ENCODE measurements around the gene ARHGAP26.
A peak's percentile ranks its signal among the peaks of the same experiment; 100 is the strongest.

Gene ARHGAP26

DNA sequence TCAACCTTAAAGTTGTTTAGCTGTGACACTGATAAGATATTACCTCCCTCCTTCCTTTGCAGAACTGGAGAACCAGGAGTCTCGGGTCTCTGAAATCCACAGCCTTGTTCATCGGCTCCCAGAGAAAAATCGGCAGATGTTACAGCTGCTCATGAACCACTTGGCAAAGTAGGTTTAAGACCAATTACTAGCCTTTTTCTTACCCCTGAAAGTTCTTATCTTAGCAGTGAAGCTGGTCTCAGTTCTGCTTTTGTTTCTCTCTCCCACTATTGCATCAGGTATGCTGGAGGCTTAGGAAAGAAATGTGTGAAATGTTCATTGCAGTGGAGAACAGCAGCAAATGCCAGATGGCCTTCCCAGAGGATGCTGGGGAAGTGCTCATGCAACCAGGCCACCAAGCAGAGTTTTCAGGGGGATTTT lies 287.4 kb downstream of the ARHGAP26 start:
- no peak overlapping the region for H3K4me3 ChIP-seq (ENCODE audit: low read depth, low read length)
- no peak for DNase-seq (ENCODE audit: low read depth)

DNA sequence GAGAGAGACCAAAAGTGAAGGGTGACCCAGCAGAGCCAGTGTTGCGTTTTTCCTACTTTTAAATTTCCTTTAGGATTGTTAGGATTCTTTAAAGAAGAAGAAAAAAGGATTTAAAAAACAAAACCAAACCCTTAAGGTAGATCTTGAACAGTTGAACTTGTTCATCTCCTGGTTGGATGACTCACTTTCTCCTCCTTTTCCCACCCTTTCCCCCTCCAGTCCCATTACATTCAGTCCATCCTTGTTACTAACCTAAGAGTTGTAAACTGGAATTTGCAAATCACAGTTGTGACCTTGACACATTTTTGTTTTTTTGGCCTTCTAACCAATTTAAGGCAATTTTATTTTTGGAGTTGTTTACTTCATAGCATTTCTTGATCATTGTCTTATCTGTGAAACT lies 289.2 kb downstream of the ARHGAP26 start:
- H3K4me3 ChIP-seq (ENCODE audit: low read depth, low read length), result no peak overlapping the region
- no peak for DNase-seq (ENCODE audit: low read depth)

DNA sequence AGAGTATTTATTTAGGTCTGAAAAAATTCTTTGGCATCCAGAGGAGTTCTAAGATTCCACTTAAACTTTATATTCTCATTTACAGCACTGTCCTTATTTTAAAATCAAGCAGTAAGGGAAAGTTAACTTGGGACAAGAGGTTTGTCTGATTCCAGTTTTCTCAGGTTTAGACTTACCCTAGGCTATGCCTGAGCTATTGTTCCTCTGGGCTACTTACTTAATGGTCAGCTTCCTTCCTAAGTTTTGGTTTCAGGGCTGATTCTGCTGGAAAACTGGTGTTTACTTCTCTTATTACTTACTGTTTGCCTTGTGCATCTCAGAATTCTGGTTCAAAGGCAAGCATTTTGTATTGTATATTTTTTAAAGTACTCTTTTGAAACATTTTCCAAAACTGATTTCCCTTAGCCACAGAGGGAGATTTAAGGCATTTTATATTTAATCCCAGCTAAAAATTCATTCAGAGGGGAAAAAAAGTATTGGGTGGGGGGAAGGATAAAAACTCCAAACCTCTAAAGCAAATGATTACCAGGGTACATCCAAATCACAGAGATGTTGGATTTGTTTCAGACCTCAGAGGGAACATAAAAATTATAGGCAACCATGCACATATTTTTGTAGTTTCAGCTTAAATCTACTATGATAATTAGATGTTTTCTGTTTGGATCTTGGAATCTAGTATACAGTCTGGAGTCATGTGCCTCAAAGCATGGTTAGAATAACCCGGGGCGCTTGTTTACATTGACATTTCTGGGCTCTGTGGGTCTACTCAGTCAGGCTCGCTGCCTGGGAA lies 290.0 kb downstream of the ARHGAP26 start:
- H3K4me3 ChIP-seq (ENCODE audit: low read depth, low read length), result no peak overlapping the region
- DNase-seq (ENCODE audit: low read depth), result no peak

DNA sequence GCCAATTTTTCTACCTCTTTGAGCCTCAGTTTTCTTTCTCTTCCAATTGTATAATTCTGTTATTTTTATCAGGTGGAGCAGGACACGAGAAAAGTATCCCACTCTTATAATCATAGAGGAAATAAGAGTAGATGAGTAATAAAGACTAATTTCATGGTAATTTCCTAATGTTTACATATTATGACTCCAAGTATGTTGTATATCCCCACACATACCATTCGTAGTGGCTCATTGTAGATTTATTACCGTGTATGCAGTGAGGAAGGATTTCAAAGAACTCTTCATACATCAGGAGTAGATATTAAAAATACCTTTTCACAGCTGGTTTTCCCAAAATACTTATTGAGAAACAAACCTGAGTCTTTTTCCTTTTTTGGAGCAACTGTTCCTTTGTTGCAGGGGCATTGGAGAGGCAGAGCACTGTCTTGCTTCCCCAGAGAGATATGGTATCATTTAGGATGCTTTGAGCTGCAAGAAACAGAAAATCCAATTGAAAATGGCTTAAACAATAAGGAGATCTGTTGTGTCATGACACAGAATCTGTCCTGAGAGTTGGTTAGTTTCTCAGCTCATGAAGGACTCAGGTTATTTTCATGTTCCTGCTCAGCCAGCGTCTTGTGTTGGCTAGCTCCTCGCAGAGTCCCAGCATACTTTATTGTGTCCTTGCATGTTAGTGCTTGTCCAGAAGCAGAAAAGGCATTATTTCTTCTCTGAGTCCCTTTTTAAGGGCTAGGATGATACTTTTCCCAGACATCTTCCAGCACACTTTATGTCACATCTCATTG lies 291.2 kb downstream of the ARHGAP26 start:
- H3K4me3 ChIP-seq (ENCODE audit: low read depth, low read length), result no peak overlapping the region
- peak; percentile 73 for DNase-seq (ENCODE audit: low read depth)

DNA sequence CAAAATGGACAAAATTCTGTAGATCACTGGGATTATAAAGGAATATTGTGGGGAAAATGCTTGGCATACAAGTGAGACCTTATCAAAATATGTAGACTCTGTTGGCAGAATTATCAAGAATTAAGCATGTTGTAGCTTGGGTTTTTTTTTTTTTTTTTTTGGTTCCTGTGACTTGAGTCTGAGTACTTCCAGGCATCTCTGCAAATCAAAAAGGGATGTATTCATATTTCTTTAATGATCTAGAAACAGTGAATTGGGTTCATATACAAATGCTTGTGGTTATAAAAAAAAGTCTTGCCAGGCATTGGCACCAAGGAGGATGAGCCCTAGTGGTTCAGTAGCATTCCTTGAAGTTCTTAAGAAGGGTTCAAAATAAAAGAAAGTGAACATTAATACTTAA lies 292.2 kb downstream of the ARHGAP26 start:
- no peak for DNase-seq (ENCODE audit: low read depth)
- H3K4me3 ChIP-seq (ENCODE audit: low read depth, low read length), result no peak overlapping the region

DNA sequence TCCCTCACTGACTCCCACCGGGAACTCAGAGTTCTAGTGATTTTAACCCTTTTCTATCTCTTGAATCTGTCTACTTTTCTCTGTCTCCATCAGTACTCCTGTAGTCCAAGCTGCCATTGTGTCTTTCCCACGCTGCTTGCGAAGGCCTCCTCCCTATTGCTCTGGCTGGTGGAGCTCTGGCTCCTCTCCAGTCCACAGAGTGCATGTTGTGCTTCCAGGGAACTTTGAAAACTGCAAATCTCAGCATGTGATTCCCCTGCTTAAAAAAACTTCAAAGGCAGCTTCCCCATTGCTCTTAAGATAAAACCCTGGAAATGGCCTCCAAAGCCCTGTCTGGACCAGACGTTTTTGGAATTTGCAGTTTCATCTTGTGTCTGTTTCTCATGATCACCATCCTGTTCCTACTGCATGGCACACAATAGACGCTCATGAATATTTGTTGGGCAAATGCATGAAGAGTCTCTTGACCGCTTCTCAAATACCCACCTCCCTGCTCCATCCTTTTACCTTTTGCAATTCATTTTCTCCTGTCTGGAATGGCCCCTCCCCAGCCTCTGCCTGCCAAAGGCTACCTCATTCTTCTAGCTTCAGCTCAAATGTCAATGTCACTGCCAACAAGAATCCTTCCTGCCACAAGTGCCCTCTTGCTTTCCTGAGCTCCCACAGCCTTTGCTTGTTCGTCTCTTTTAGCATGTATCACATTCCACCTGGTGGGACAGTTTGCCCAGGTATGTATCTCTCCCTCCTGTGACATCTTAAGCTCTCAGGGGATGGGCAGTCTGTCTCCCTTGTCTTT lies 293.2 kb downstream of the ARHGAP26 start:
- DNase-seq (ENCODE audit: low read depth), result peak; percentile 56
- H3K4me3 ChIP-seq (ENCODE audit: low read depth, low read length), result no peak overlapping the region

DNA sequence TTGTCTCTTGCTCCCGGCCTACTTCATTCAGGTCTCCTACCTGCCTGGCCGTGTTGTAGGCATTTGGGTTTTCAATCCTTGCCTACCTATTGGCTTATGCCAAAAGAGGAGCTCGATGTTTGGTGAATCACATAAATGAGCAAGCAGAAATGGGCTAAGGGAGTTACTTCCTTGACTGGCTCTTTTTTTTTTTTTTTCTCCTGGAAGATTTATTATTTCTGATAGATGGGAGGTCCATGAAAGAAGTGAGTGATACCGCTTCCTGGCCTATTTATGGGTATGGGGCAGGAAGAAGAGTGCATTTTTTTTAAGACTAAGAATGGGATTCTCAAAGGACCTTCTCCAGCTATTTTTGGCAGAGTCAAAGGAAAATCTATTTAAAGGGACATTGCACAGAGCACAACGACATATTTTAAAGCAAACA lies 294.1 kb downstream of the ARHGAP26 start:
- H3K4me3 ChIP-seq (ENCODE audit: low read depth, low read length), result no peak overlapping the region
- peak; percentile 65 for DNase-seq (ENCODE audit: low read depth)

DNA sequence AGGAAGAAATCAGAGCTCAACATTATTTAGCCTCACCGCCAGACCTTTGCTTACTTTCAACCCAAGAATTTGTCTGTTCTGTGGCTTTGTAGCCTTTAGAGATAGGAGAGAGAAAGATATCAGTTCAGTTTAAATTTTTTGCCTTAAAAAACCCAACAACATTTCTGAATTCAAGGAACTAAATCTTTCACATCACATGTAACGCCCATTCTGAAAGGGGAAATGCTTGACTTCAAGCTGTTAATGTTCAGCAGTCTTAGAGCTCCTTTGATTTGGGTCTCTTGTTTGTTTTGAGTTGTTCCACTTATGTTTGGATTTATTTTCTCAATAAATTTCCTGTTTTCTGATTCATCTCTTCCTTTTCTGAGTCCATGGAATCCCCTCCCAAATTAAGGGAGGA lies 294.5 kb downstream of the ARHGAP26 start:
- no peak for DNase-seq (ENCODE audit: low read depth)
- H3K4me3 ChIP-seq (ENCODE audit: low read depth, low read length), result no peak overlapping the region

DNA sequence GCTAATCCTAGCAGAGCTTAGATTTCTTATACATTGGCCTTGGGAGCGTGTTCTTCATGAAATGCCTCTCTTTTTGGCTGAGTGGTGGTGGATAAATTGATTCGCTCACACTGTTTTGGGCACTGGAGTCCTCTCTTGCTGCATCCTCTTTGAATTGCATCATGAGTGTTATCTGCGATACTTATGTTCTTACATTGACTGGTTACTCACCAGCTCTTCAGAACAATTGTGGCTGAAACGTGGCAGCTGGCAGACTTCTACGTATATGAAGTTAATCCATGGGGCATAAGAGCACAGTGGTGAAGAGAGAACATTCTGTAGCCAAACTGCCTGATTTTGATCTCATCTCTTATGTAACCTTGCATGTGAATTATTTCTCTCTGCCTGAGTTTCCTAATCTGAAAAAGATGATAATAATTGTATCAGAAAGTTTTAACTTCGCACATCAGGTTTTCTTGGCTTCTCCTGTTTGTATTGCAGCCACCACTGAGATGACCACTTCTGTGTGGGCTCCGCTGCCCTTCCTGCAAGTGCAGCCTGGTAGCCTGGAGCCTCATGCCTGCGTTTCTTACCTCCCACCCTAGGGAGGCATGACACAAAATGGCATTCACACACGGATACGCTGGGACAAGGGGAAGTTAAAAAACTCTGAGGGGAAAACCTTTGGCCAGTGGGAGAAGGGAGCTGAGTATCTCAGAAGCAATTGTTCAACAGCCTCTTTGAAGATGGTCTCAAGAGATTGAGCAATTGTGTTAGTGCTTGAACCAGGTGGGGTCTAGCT lies 295.2 kb downstream of the ARHGAP26 start:
- peak; percentile 98 for DNase-seq (ENCODE audit: low read depth)
- no peak overlapping the region for H3K4me3 ChIP-seq (ENCODE audit: low read depth, low read length)

DNA sequence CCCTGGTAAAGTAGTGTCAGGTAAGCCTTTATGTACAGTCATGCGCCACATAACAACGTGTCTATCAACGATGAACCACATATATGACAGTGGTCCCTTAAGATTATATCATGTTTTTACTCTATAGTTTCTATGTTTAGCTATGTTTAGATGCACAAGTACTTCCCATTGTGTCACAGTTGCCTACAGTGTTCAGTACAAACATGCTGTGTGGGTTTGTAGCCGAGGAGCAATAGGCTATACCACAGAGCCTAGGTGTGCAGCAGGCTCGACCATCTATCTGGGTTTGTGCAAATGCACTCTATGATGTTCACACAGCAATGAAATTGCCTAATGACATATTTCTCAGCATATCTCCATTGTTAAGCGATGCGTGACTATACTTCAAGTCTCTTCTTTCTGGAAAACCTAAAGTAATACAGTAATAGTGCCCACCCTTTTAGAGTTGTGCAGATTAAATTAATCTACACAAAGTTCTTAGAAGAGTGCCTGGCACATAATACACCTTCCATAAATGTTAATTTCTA lies 295.9 kb downstream of the ARHGAP26 start:
- DNase-seq (ENCODE audit: low read depth), result no peak

DNA sequence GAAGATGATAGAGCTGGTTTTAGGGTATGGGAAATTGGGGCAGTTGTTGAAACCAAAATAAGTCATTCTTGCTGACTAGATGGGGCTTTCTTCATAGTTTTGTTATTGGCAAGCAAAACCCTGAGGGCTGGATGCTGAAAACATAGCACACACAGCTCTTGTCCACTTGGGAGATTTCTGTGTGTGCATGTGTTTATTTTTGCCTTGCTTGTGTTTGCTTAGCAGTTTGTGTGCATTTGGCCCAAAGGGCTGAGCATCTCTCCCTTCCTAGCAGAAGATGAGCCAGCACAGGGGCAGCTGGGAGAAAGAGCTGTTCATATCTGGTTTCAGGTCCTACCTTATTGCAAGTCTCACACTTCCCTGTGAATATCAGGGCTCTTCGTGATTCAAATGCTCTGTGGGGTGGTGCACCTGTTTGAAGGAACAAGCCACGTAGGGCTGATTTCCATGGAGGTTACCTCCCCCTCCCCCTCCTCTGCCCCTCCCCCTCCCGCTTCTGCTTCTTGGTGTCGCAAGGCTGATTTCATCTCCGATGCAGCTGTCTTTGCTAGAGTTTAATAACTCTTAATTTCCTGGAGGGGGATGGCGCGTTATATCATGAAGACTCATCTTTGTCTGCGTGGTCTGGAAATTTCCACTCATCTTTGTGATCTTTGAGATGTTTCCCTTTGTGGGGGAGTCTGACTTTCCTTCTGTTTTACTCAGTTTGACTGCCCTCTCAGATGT lies 296.5 kb downstream of the ARHGAP26 start:
- peak; percentile 59 for DNase-seq (ENCODE audit: low read depth)
- H3K4me3 ChIP-seq (ENCODE audit: low read depth, low read length), result no peak overlapping the region

More for the DNA sequence above, 295.9 kb downstream of the ARHGAP26 start:
- H3K4me3 ChIP-seq (ENCODE audit: low read depth, low read length), result no peak overlapping the region

DNA sequence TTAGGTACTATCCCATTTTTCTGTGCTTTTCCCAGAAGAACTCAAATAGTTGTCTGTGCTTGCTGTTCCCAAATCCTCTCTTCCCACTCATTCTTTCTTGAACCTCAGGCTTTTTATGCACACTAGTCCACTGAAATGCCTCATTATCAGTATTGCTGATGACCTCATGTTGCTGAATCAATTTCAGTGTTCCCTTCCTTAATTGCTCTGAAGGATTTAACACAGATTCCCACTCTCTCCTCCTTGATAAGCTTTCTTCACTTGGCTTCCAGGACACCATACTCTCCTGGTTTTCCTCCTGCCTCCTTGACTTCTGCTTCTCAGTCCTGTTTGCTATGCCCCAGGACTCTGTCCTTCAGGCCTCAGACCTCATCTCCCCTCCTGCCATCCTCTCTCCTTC lies 298.5 kb downstream of the ARHGAP26 start:
- H3K4me3 ChIP-seq (ENCODE audit: low read depth, low read length), result no peak overlapping the region
- DNase-seq (ENCODE audit: low read depth), result no peak

DNA sequence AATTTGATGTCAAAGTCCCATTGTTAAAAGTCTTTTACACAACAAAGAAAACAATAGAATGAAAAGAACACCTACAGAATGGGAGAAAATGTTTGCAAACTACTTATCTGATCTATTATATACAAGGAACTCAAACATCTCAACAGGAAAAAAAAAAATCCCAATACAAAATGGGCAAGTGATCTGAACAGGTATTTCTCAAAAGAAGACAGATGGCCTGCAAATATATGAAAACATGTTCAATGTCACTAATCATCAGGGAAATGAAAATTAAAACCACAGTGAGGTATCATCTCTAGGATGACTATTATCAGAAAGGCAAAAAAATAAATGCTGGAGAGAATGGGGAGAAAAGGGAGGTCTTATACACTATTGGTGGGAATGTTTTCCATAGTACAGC lies 301.8 kb downstream of the ARHGAP26 start:
- DNase-seq (ENCODE audit: low read depth), result no peak
- H3K4me3 ChIP-seq (ENCODE audit: low read depth, low read length), result no peak overlapping the region

DNA sequence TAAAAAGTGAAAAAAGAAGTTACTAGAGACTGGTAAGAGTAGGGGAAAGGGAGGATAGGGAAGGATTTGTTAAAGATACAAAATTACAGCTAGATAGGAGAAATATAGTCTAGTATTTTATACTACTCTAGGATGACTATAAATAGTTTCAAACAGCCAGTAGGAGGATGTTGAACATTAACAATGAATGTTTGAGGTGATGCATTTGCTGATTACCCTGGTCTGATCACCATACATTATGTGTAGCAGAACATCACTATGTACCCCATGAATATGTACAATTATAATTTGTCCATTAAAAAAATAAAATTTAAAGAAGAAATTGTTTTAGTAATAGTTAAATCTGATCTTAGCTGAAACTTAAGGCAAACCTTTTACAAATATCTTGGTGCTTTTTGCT lies 302.6 kb downstream of the ARHGAP26 start:
- H3K4me3 ChIP-seq (ENCODE audit: low read depth, low read length), result no peak overlapping the region
- no peak for DNase-seq (ENCODE audit: low read depth)

DNA sequence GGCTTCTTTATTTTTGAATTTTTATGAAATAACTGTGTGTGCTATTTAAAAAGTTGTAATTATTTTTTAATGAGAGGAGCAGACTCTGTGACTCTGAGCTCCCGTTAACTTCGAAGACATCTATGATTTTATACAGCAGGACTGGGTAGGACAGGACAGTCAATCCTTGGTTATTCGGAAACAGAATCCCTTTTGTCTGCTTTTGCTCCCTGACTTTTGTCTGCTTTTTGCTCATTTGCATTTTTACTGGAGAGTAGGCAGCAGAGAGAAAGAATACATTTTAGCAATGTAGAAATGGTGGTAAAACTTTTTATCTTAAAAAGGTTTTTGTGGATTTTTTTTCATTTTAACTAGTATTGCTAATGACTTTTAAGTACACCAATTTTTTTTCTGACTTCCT lies 303.6 kb downstream of the ARHGAP26 start:
- no peak overlapping the region for H3K4me3 ChIP-seq (ENCODE audit: low read depth, low read length)
- DNase-seq (ENCODE audit: low read depth), result no peak

DNA sequence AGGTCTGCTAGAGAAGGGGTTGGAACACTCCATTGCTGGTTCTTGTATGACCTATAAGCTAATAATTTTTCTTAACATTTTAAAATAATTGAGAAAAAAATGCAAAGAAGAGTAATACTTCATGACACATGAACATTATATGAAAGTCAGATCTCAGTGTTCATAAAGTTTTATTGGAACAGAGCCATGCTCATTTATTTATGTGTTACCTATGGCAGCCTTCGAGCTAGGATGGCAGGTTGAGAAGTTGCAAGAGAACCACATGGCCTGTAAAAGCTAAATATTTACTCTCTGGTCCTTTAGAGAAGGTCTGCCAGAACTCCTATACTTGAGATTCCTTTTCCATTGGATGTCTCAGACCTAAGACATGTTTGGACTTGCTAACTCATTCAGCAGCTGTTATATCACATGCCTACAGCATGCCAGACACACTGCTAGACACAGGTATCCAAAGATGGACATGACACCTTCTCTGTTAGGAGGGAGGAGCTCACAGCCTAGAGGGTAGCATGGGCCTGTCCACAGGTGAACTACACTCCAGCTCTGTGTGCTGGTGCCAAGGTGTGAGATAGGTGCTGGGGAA lies 304.3 kb downstream of the ARHGAP26 start:
- H3K4me3 ChIP-seq (ENCODE audit: low read depth, low read length), result no peak overlapping the region
- no peak for DNase-seq (ENCODE audit: low read depth)

DNA sequence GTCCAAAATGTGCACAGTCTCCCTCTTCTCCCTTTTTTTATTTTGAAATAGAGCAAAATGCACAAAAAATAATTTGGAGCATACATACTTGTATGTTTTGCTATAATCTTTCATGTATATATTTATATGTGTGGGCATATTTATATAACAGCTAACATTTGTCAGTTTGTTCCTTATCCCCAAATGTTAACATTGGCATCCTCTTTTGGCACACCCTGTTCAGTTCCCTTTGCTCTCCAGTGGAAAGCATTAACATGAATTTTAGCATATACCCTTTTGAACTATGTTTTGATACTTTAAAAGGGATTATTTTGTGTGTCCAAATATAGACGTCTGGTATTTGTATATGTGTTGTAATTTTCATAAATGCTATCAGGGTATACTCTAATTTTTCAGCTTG lies 306.2 kb downstream of the ARHGAP26 start:
- no peak overlapping the region for H3K4me3 ChIP-seq (ENCODE audit: low read depth, low read length)
- no peak for DNase-seq (ENCODE audit: low read depth)

DNA sequence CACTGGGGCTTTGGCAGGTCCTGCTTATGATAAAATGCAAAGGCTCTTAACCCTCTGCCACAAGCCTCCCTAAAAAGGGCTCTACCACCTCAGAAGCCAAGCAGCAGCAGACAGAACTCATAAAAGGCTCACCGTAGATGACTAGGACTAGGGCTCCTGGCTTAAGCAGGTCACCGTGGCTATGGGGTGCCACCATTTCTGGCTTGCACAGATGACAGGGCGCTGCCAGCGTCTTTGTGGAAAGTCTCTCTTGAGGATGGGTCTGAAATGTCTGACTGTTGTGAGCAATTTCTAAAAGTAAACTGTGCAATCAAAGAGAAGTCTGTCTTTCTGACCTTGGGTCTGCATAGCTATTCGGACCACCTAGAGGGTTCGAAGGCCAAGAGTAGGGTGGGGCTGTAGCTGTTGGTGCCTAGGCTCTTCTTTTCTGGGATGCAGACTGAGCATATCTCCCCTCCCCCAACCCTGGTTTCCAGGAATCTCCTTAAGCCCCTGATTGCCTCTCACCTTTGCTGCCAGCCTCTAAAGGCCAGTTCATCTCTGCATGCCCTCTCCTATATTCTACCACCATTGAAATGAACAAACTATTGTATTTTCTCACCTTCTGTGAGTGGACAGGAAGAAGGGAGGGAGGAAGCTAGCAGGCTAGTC lies 307.4 kb downstream of the ARHGAP26 start:
- no peak for DNase-seq (ENCODE audit: low read depth)
- no peak overlapping the region for H3K4me3 ChIP-seq (ENCODE audit: low read depth, low read length)
